ENCODE data around the gene TBC1D22A. TPM values are rescaled to one million over a fixed set of nuclear protein-coding genes. Genes with fewer than 3 reads are reported as not detected.

The TBC1D22A gene
- total and polyA plus RNA-seq, 9 of the 15 experiments (the other 6 are each of a cell fraction or from before 2014, with no cell fraction given) = 0.20 to 11.5 (median 5.2) TPM

- Histone ChIP-seq H3K9me3 (replicated peaks; ENCODE audit: control insufficient read depth, insufficient read depth, low read depth, low read length) (no peaks in the 10 kb centered on the region), H3K4me1 (replicated peaks in 1 of 2; ENCODE audit: control insufficient read depth in 2 of 2, insufficient read depth in 2 of 2, low read length in 2 of 2) (no peaks in the 10 kb centered on the region; a peak in 1 of 5 replicates), H3K9ac (ENCODE audit: insufficient read depth in 1 of 2, low read depth in 2 of 2, low read length in 2 of 2) (no peak overlapping the region), H4K20me1 (replicated peaks; ENCODE audit: control insufficient read depth, insufficient read depth, low read length) (no peaks in the 10 kb centered on the region), H3K36me3 (ENCODE audit: control insufficient read depth, insufficient read depth, low read length) (no peaks in the 10 kb centered on the region; the same call in 2 of the 3 replicates), H3K9me1 (ENCODE audit: control insufficient read depth, insufficient read depth, low read length) (no peaks in the 10 kb centered on the region), H2AFZ (ENCODE audit: low read depth, low read length) (no peak overlapping the region), H3K27me3 (ENCODE audit: control insufficient read depth in 2 of 2, insufficient read depth in 2 of 2, low read length in 2 of 2) (no peaks in the 10 kb centered on the region), H3K4me2 (ENCODE audit: insufficient read depth, low read length) (no peak overlapping the region), H3K4me3 (no peak overlapping the region), H3K27ac (ENCODE audit: extremely low read depth, low read depth, low read length) (no peak overlapping the region), H3K79me2 (ENCODE audit: control insufficient read depth, insufficient read depth, low read length) (no peaks in the 10 kb centered on the region)
- FAIRE-seq (no peak), DNase-seq (ENCODE audit: extremely low read depth in 1 of 4, low spot score in 3 of 4) (no peak), ATAC-seq (no peak)
- no peak for TF ChIP-seq ZNF212 (CRISPR knock-in tag; IDR thresholded peaks at IDR 0.05)
- no peak for TF ChIP-seq KLF1 (tag; IDR thresholded peaks at IDR 0.05)
- no peak for TF ChIP-seq KLF13 (tag; IDR thresholded peaks at IDR 0.05; ENCODE audit: borderline replicate concordance, low read depth)
- no peak for TF ChIP-seq ETS1 (conservative IDR thresholded peaks at IDR 0.05; ENCODE audit: control insufficient read depth, low read depth, low read length)
- no peak for TF ChIP-seq CBX1 (IDR thresholded peaks at IDR 0.05; ENCODE audit: low read depth)
- no peak for TF ChIP-seq ZNF609 (CRISPR knock-in tag; IDR thresholded peaks at IDR 0.05; ENCODE audit: borderline replicate concordance)
- TF ChIP-seq ZNF431 (CRISPR knock-in tag; IDR thresholded peaks at IDR 0.05) = no peak
- no peak for TF ChIP-seq KAT8 (IDR thresholded peaks at IDR 0.05; ENCODE audit: low read depth)
- TF ChIP-seq HNRNPUL1 (IDR thresholded peaks at IDR 0.05; ENCODE audit: low read length) = no peak
- no peak for TF ChIP-seq PRDM10 (IDR thresholded peaks at IDR 0.05; ENCODE audit: partially characterized antibody)
- in situ Hi-C loops (cut with MboI) (no loop called here), intact Hi-C loops (cut with micrococcal nuclease) (no loop called here)
- ChIA-PET CTCF (ENCODE audit: low intra/inter-chr PET ratio) (no interaction called here), POLR2A (interaction anchor here (0.7 kb wide), 1 partner anchor 1171 kb away, joined by 3 read pairs; no protein-coding TSS in a partner anchor)
- no TSS peak for BruUV-seq (replicated peaks)
- 74% methylated on average over 5 of the region's 9 CpGs for WGBS (ENCODE audit: insufficient coverage, low coverage, missing lambda C conversion rate)
These were observed 62.0 kb downstream of the TBC1D22A start for GRCh38 chr22:46824344-46824909.

Measured in K562 (cell line).